SU-DHL-6 (cell line): ENCODE data around the gene EIF2AK3.

Experiments used
- CTCF ChIP-seq: fragments of 200-600 bp; sonication (generic); IDR thresholded peaks from one replicate; pipeline ENCODE4 v1.5.1; 2017; ENCODE audit warnings: antibody characterized with exemption, mild to moderate bottlenecking, low read length, moderate library complexity; ENCODE audit not compliant: insufficient read depth, poor library complexity, severe bottlenecking
- EZH2phosphoT487 ChIP-seq: fragments of 200-600 bp; sonication (generic), shearing (Covaris generic); conservative IDR thresholded peaks from 2 replicates; pipeline ENCODE4 v1.6.1; 2018; ENCODE audit warnings: mild to moderate bottlenecking, antibody characterized with exemption, low read length, moderate library complexity, mixed read lengths

- TF ChIP-seq CTCF (no peak), EZH2phosphoT487 (no peak)
Measured at GRCh38 chr2:88537640-88538039, 89.6 kb downstream of the EIF2AK3 start.
